Measurements from ENCODE around the gene PRDM5.

DNA sequence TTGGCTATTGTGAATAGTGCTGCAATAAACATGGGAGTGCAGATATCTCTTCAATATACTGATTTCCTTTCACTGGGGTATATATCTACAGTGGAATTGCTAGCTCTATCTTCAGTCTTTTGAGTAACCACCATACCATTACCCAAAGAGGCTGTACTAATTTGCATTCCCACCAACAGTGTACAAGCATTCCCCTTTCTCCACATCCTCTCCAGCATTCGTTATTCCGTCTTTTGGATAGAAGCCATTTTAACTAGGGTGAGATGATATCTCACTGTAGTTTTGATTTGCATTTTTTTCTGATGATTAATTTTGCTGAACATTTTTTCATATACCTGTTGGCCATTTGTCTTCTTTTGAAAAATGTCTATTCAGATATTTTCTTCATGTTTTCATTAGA lies 110.3 kb downstream of the PRDM5 start:
- TF ChIP-seq CTBP1 (IDR thresholded peaks at IDR 0.05; ENCODE audit: borderline replicate concordance) (no peak), SP1 (IDR thresholded peaks at IDR 0.05) (no peak), ELF4 (IDR thresholded peaks at IDR 0.05) (no peak), HDGF (IDR thresholded peaks at IDR 0.05; ENCODE audit: borderline replicate concordance) (no peak), SUZ12 (IDR thresholded peaks at IDR 0.05) (no peak), FOXK2 (IDR thresholded peaks at IDR 0.05) (no peak), FOXA1 (IDR thresholded peaks at IDR 0.05) (no peak), BHLHE40 (IDR thresholded peaks at IDR 0.05; ENCODE audit: borderline replicate concordance) (no peak), FOXM1 (IDR thresholded peaks at IDR 0.05; ENCODE audit: borderline replicate concordance) (no peak), NFRKB (IDR thresholded peaks at IDR 0.05) (no peak)
- TF ChIP-seq, protein P1, sequence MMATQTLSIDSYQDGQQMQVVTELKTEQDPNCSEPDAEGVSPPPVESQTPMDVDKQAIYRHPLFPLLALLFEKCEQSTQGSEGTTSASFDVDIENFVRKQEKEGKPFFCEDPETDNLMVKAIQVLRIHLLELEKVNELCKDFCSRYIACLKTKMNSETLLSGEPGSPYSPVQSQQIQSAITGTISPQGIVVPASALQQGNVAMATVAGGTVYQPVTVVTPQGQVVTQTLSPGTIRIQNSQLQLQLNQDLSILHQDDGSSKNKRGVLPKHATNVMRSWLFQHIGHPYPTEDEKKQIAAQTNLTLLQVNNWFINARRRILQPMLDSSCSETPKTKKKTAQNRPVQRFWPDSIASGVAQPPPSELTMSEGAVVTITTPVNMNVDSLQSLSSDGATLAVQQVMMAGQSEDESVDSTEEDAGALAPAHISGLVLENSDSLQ (IDR thresholded peaks at IDR 0.05) = no peak
